ENCODE results near the gene AKAP10.

GRCh38 chr17:20026960-20027359, 49.3 kb upstream of the AKAP10 start:
- TF ChIP-seq, protein P1, sequence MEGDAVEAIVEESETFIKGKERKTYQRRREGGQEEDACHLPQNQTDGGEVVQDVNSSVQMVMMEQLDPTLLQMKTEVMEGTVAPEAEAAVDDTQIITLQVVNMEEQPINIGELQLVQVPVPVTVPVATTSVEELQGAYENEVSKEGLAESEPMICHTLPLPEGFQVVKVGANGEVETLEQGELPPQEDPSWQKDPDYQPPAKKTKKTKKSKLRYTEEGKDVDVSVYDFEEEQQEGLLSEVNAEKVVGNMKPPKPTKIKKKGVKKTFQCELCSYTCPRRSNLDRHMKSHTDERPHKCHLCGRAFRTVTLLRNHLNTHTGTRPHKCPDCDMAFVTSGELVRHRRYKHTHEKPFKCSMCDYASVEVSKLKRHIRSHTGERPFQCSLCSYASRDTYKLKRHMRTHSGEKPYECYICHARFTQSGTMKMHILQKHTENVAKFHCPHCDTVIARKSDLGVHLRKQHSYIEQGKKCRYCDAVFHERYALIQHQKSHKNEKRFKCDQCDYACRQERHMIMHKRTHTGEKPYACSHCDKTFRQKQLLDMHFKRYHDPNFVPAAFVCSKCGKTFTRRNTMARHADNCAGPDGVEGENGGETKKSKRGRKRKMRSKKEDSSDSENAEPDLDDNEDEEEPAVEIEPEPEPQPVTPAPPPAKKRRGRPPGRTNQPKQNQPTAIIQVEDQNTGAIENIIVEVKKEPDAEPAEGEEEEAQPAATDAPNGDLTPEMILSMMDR (IDR thresholded peaks at IDR 0.05; ENCODE audit: low read length) = no peak
- no peak for TF ChIP-seq EZH2 (optimal IDR thresholded peaks at IDR 0.05; ENCODE audit: low read depth, low read length)

Data from MM.1S (cell line).